Measurements from ENCODE around the gene NFASC. TPM values are rescaled to one million over a fixed set of nuclear protein-coding genes. Genes with fewer than 3 reads are reported as not detected.
A peak's percentile ranks its signal among the peaks of the same experiment; 100 is the strongest.

The NFASC gene
- total and polyA plus RNA-seq, 2 experiments from 2014 or later: 3.9 to 11.7 TPM

- TF ChIP-seq ETS1 (IDR thresholded peaks at IDR 0.05) (no peak), REST (IDR thresholded peaks at IDR 0.05; ENCODE audit: unreplicated experiment) (no peak), STAT1 (IDR thresholded peaks at IDR 0.05; ENCODE audit: unreplicated experiment) (no peak), EZH2phosphoT487 (IDR thresholded peaks at IDR 0.05; ENCODE audit: unreplicated experiment) (no peak), CREB1 (CRISPR knock-in tag; IDR thresholded peaks at IDR 0.05; ENCODE audit: low read depth) (no peak), CTCF (conservative IDR thresholded peaks at IDR 0.05; ENCODE audit: low read depth in 2 of 2) (no peak), POLR2AphosphoS5 (IDR thresholded peaks at IDR 0.05; ENCODE audit: low read depth) (no peak), JUNB (IDR thresholded peaks at IDR 0.05; ENCODE audit: unreplicated experiment) (no peak), NANOG (IDR thresholded peaks at IDR 0.05; ENCODE audit: borderline replicate concordance) (no peak), EZH2 (IDR thresholded peaks at IDR 0.05; ENCODE audit: low read depth, unreplicated experiment) (no peak), ZNF462 (CRISPR knock-in tag; IDR thresholded peaks at IDR 0.05) (no peak), ZNF114 (CRISPR knock-in tag; IDR thresholded peaks at IDR 0.05) (no peak), ZNF331 (CRISPR knock-in tag; IDR thresholded peaks at IDR 0.05; ENCODE audit: low read depth) (no peak)
- Histone ChIP-seq H3K27ac (ENCODE audit: low read depth) (no peak overlapping the region), H4K20me1 (replicated peaks; ENCODE audit: insufficient read depth) (no peaks in the 10 kb centered on the region), H2AFZ (no peak overlapping the region), H3K4me2 (no peak overlapping the region), H3K36me3 (ENCODE audit: insufficient read depth) (no peaks in the 10 kb centered on the region), H3K27me3 (ENCODE audit: insufficient read depth) (no peaks in the 10 kb centered on the region), H3K4me1 (ENCODE audit: insufficient read depth) (no peaks in the 10 kb centered on the region), H3K4me3 (no peak overlapping the region), H3F3A (replicated peaks; ENCODE audit: low read depth) (no peaks in the 10 kb centered on the region), H3K79me2 (replicated peaks; ENCODE audit: insufficient read depth) (no peaks in the 10 kb centered on the region), H3K9me2 (ENCODE audit: insufficient read depth) (no peaks in the 10 kb centered on the region)
- peaks cover 17% of the 10 kb centered on the region for H3K4me1 Mint-ChIP-seq
- no peaks in the 10 kb centered on the region for H3K36me3 Mint-ChIP-seq (ENCODE audit: low read depth)
- peaks cover 15% of the 10 kb centered on the region for H3K27me3 Mint-ChIP-seq (ENCODE audit: insufficient read depth, low read depth, poor library complexity)
- ATAC-seq: no peak
- H3K9me3 Mint-ChIP-seq: no peaks in the 10 kb centered on the region
- peak overlapping the region; percentile 9; the same call in 1 of the 2 replicates for H3K27ac Mint-ChIP-seq
- DNase-seq (ENCODE audit: low spot score): no peak
- H3K4me3 Mint-ChIP-seq: no peak overlapping the region
Observed at GRCh38 chr1:205058853-205059252, 188.2 kb downstream of the NFASC start.
